ENCODE results near the gene TANGO6.
"Not testable (repeated sequence)": the region's sequence is repeated elsewhere in the genome, so short reads cannot be mapped to it uniquely, and the experiment has no call there.

Gene TANGO6

DNA sequence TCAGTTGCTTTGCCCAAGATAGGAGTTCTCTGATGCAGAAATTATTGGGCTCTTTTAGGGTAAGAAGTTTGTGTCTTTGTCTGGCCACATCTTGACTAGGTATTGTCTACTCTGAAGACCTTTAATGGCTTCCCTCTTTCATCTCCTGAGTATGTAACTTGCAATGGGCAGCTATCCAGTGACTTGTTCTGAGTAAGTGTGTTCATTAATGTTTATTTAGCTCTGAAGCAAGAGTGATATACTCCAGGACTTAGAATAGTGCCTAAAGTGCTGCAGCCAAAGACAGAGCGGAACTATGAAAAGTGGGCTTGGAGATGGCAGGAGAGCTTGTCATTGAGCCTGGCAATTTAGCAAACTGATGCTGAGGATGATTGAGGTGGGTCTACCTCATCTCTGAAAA, 8.8 kb upstream of the TANGO6 start:
- H3K27ac Mint-ChIP-seq, result no peak overlapping the region
- no peak overlapping the region for H3K4me3 Mint-ChIP-seq
- H3K9me3 Mint-ChIP-seq, result no peaks in the 10 kb centered on the region
- no peaks in the 10 kb centered on the region for H3K36me3 Mint-ChIP-seq (ENCODE audit: low read depth)
- H3K4me1 Mint-ChIP-seq, result no peaks in the 10 kb centered on the region
- peaks cover 3% of the 10 kb centered on the region for H3K27me3 Mint-ChIP-seq (ENCODE audit: low read depth, poor library complexity)
- no peak for DNase-seq
- TF ChIP-seq CTCF (IDR thresholded peaks at IDR 0.05), result no peak

DNA sequence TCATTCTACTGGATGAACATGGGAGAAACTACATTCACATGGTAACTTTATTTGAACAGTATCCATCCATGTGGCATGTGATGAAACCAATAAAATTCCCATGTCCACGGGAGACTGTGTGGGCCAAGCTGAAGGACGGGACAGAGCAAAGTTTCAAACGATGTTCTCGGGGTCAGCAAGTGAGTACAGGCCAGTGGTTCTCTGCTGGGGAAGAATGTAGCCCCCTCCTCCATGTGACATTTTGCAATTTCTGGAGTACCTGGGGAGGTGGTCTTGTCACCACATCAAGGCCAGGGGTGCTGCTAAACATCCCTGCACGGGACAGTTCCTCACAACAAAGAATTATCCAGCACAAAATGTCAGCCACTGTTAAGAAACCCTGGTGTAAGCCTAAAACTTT, 7.4 kb upstream of the TANGO6 start:
- Mint-ChIP-seq H3K36me3 (ENCODE audit: low read depth) (no peaks in the 10 kb centered on the region), H3K4me1 (no peaks in the 10 kb centered on the region), H3K27ac (no peak overlapping the region), H3K27me3 (ENCODE audit: low read depth, poor library complexity) (peaks cover 3% of the 10 kb centered on the region), H3K4me3 (no peak overlapping the region), H3K9me3 (no peaks in the 10 kb centered on the region)
- no peak for TF ChIP-seq CTCF (IDR thresholded peaks at IDR 0.05)
- no peak for DNase-seq

DNA sequence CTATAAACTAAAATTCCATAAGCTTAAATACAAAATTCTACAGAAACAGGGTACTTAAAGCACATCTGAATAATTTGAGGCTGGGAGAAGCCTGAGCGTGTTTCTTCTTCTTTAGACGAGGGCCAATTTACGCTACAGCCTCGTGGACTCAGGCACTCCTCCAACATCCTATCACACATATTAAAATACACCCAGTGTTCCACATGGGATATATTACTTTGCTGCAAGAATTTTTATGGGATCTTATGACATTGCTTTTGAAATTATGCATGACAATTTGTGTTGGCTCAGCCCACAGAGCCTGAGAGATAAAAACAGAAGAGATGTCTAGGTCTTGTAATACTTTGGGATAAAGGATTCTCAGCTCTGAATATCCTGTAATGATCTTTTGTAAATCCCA, 3.5 kb upstream of the TANGO6 start:
- H3K4me3 Mint-ChIP-seq, result no peak overlapping the region
- H3K27me3 Mint-ChIP-seq (ENCODE audit: low read depth, poor library complexity), result no peaks in the 10 kb centered on the region
- H3K4me1 Mint-ChIP-seq, result peaks cover 14% of the 10 kb centered on the region
- no peak overlapping the region for H3K27ac Mint-ChIP-seq
- no peaks in the 10 kb centered on the region for H3K9me3 Mint-ChIP-seq
- no peaks in the 10 kb centered on the region for H3K36me3 Mint-ChIP-seq (ENCODE audit: low read depth)
- TF ChIP-seq CTCF (IDR thresholded peaks at IDR 0.05), result no peak
- DNase-seq, result no peak

GRCh38 chr16:68842964-68843481, 308 bp upstream of the TANGO6 start:
- peak overlapping the region; percentile 87 for H3K4me3 Mint-ChIP-seq
- H3K9me3 Mint-ChIP-seq, result not testable (repeated sequence)

DNA sequence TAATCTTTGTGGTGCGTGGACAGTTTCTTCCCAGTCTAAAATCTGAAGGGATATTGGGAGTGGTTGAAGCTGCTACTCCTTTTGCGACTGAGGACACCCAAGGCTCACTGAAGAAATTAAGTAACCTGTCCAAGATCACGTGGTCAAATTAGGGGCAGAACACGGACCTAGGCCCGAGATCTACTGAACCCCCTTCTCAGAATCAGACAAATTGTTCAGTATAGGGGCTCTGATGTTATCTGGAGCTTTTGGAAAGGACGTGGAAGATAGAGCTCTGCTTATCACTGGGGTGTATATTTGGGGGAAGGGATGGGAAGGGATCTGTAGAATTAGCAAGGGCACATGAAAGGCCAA, 857 bp downstream of the TANGO6 start:
- Mint-ChIP-seq H3K4me3 (peak overlapping the region; percentile 87), H3K27me3 (ENCODE audit: low read depth, poor library complexity) (peaks cover 6% of the 10 kb centered on the region), H3K27ac (peak overlapping the region; percentile 43), H3K36me3 (ENCODE audit: low read depth) (no peaks in the 10 kb centered on the region), H3K4me1 (peaks cover 19% of the 10 kb centered on the region), H3K9me3 (no peaks in the 10 kb centered on the region)
- DNase-seq, result no peak
- TF ChIP-seq CTCF (IDR thresholded peaks at IDR 0.05), result peak; percentile 2

More at GRCh38 chr16:68842964-68843481, 308 bp upstream of the TANGO6 start:
- H3K27me3 Mint-ChIP-seq (ENCODE audit: low read depth, poor library complexity); H3K36me3 Mint-ChIP-seq (ENCODE audit: low read depth); DNase-seq; H3K27ac Mint-ChIP-seq: not testable (repeated sequence)
- H3K4me1 Mint-ChIP-seq, result peaks cover 19% of the 10 kb centered on the region

- no peak overlapping the region for H3K4me3 Mint-ChIP-seq
- H3K4me1 Mint-ChIP-seq, result peaks cover 14% of the 10 kb centered on the region
- H3K27me3 Mint-ChIP-seq (ENCODE audit: low read depth, poor library complexity), result peaks cover 6% of the 10 kb centered on the region
- DNase-seq, result no peak
- H3K9me3 Mint-ChIP-seq, result no peaks in the 10 kb centered on the region
- H3K27ac Mint-ChIP-seq, result no peak overlapping the region
- no peak for TF ChIP-seq CTCF (IDR thresholded peaks at IDR 0.05)
- peaks cover 4% of the 10 kb centered on the region for H3K36me3 Mint-ChIP-seq (ENCODE audit: low read depth)
Measured at GRCh38 chr16:68848786-68849185, 5.5 kb downstream of the TANGO6 start.
